NCI-H128 (cell line): Measurements from ENCODE around the gene PRKAR1B.

ENCODE experiments used
- DNase-seq: peaks from one replicate; lab custom pipeline; 2025; ENCODE audit not compliant: unreplicated experiment; lab: John Stamatoyannopoulos, UW

Gene PRKAR1B

GRCh38 chr7:594212-594913 is 132.7 kb downstream of the PRKAR1B start:
- no peak for DNase-seq

GRCh38 chr7:593324-594115 is 133.6 kb downstream of the PRKAR1B start:
- DNase-seq, result no peak

- DNase-seq, result no peak
Observed at GRCh38 chr7:591856-592628, 135.0 kb downstream of the PRKAR1B start.

GRCh38 chr7:590731-591551 is 136.1 kb downstream of the PRKAR1B start:
- no peak for DNase-seq

- no peak for DNase-seq
Observed at GRCh38 chr7:589781-590575, 137.1 kb downstream of the PRKAR1B start.

GRCh38 chr7:587767-588166 is 139.3 kb downstream of the PRKAR1B start:
- DNase-seq, result no peak

GRCh38 chr7:586494-586893 is 140.6 kb downstream of the PRKAR1B start:
- DNase-seq, result no peak

- DNase-seq, result no peak
Observed at GRCh38 chr7:585873-586272, 141.2 kb downstream of the PRKAR1B start.

GRCh38 chr7:585229-585711 is 141.8 kb downstream of the PRKAR1B start:
- DNase-seq, result no peak

- DNase-seq, result no peak
Observed at GRCh38 chr7:584820-585219, 142.3 kb downstream of the PRKAR1B start.

GRCh38 chr7:584122-584465 is 143.0 kb downstream of the PRKAR1B start:
- DNase-seq, result no peak

GRCh38 chr7:583410-584121 is 143.5 kb downstream of the PRKAR1B start:
- DNase-seq, result no peak

GRCh38 chr7:582931-583330 is 144.2 kb downstream of the PRKAR1B start:
- no peak for DNase-seq

GRCh38 chr7:582081-582835 is 144.8 kb downstream of the PRKAR1B start:
- no peak for DNase-seq

GRCh38 chr7:578386-578785 is 148.7 kb downstream of the PRKAR1B start:
- DNase-seq, result no peak

- DNase-seq, result no peak
Observed at GRCh38 chr7:577741-578370, 149.2 kb downstream of the PRKAR1B start.

GRCh38 chr7:577278-577665 is 149.8 kb downstream of the PRKAR1B start:
- DNase-seq, result no peak
